T1000 (cell line): ENCODE results near the gene CELSR3.

Experiments used
- DNase-seq: peaks from one replicate; lab custom pipeline; 2025; ENCODE audit warnings: mixed read lengths; lab: John Stamatoyannopoulos, UW

The CELSR3 gene

GRCh38 chr3:48662145-48662752 lies 437 bp downstream of the CELSR3 start:
- no peak for DNase-seq

- peak; percentile 62 for DNase-seq
Measured at GRCh38 chr3:48661501-48662144, 1.1 kb downstream of the CELSR3 start.

GRCh38 chr3:48660800-48661400 lies 1.8 kb downstream of the CELSR3 start:
- DNase-seq = no peak

GRCh38 chr3:48656841-48657281 lies 5.8 kb downstream of the CELSR3 start:
- no peak for DNase-seq

GRCh38 chr3:48656061-48656840 lies 6.4 kb downstream of the CELSR3 start:
- DNase-seq = peak; percentile 79

GRCh38 chr3:48655606-48656005 lies 7.1 kb downstream of the CELSR3 start:
- no peak for DNase-seq

- DNase-seq = no peak
Measured at GRCh38 chr3:48655063-48655462, 7.6 kb downstream of the CELSR3 start.

GRCh38 chr3:48652923-48653715 lies 9.6 kb downstream of the CELSR3 start:
- DNase-seq = no peak

DNA sequence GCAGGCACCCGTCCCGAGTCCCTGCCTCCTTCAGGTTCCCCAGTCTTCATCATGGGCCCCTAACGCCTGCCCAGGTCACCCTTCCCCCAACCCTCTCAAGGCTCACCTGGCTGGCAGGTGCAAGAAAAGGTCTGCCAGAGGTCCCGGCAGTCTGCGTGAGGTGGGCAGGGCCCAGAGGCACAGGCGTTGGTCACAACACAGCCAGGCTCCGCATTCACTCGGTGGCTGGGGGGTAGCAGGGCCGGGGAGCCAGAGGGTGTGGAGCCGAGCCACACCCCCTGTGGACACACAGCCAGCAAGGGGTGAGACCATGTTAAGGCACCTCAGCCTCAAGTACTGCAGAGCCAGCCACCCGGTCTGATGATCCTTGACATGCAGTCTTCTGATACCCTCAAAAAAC lies 10.9 kb downstream of the CELSR3 start:
- no peak for DNase-seq

GRCh38 chr3:48650723-48651122 lies 12.0 kb downstream of the CELSR3 start:
- no peak for DNase-seq

DNA sequence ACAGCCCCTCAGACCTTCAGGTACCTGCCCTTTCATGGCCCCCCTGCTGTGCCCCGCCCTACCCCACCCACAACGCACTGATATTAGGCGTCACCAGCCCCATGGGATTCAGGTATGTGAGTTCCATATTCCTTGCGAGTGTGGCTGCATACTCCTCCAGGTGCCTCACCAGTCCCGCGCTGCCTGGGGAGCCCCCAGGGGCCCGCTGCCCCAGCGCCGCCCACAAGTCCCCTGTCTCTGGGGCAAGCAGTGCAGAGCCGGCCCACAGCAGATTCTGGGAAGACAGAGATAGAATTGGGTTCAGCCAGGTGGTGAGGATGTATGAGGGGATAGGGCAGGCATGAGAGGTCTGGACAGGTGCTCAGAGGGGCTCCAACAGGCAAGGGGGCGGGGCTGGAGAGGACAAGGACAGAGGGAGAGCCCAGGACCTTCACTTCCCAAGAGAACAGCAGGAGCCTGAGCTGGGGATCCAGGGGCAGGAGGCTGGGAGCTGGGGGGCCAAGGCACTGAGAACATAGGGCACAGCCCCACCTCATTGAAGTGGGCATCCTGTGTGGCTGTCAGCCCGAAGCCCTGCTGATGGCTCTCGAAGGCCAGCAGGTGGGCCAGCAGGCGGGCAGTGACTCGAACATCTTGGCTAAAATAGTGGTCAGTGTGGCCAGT lies 14.4 kb downstream of the CELSR3 start:
- DNase-seq = no peak

DNA sequence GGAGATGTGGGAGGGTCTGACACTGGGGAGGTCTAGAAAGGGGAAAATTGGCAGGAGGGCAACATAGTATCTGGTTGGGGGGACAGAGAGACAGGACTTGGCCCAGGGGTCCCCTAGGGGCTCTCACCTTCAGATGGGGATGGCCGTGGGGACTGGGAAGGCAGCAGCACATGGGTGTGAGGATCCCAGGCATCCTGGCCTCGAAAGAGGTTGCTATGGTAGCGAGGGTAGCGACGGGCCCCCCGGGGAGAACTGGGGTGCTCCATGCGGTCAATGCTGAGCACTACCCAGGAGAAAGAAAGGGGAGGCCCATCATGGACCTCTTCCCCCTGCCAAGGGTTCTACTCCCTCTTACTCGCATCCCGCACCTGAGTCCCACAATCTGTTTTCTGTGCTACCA lies 15.0 kb downstream of the CELSR3 start:
- no peak for DNase-seq

GRCh38 chr3:48644898-48645760 lies 17.6 kb downstream of the CELSR3 start:
- DNase-seq = no peak

DNA sequence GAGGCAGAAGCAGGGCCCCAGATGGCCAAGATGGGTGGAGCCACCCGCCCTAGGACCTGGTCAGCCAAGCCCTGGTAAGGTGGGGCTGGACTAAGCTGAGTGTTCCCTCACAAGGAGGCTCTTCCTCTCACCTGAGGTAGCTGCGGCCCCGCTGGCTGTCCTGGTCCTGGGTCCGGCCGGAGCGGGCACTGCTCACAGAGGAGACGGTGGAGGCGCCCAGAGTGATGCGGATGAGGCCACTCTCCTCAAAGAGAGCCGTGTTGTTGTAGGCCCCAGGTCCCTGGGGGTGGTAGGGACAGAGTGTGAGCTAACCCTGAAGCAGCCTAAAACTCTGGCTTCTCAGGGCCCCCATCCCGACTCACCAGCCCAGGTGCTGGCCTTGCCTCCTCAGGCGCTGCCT lies 20.1 kb downstream of the CELSR3 start:
- DNase-seq = no peak

- DNase-seq = no peak
Measured at GRCh38 chr3:48641396-48641795, 21.3 kb downstream of the CELSR3 start.

GRCh38 chr3:48639944-48640606 lies 22.6 kb downstream of the CELSR3 start:
- no peak for DNase-seq

DNA sequence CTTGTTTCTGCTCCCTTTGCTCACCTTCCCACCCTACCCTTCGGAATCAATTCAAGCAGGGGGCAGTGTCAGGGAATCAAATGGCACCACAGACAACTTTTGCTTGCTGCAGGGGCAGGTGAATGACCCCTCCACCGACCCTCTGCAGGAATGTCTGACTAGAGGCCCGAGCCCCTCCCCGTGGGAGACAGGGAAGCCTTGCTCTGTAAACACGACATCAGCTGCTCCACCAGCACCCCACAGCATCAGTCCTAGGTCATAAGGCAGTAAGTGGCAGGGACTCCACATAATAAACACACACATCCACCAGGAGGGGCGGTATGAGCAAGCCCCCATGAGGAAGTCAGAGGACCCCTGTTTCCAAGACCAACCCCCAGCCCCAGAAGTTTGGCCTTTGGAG lies 25.4 kb downstream of the CELSR3 start:
- no peak for DNase-seq

DNA sequence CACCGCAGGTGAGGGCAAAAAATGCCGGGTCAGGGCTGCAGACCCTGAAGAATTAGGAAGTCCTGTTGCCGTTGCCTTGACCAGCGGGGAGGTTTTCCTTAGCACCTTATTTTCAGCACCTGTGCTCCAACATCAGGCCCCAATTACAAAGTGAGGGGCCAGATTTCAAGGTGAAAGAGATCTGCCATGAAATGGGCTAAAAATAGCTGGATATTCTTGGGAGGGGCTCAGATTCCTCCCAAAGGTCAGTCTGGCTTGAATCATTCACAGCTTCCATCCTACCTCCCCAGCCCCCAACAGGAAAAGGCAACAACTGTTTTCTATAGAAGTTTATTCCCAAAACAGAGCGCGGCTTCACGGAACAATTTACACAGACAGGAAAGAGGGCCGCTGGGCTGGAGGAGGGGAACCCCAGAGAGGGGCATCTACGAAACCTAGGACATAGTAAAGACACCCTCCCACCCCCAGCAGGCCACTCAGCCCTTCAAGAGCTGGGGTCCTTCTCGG lies 26.5 kb downstream of the CELSR3 start:
- DNase-seq = no peak

DNA sequence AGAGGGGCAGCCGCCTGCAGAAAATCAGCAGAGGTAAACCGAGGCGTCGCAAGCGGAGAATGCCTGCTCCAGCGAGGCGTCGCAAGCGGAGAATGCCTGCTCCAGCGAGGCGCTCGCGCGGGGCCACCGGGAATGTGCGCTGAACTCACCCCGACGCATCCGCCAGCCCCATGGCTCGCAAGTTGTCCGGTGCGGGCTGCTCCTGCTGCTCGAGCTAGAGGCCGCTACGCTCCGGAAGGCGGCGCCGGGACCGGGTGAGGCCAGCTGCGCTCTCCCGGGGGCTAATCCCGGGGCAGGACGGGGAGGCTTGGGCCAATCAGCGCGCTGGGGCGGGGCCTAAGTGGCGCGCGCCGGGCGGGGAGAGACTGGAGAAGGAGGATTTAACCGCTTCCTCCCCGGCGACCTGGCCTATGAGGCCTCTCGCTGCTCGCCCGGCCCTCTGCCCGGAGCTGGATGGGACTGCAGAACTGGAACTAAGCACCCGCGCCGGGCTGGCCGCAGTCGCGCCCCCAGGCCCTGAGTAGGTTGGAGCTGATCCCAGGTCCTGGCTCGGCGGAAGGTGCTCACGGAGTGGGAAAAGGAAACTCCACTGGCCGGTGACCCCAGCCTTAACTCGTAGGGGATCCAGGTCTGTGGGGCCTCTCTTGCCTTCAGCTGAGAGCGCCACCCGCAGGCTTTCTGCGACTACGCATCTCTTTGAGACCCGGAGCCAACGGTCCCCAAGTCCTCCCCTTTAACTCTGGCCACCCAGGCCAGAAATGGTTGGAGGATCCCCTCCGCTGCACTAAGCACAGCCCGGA lies 27.3 kb downstream of the CELSR3 start, which contains the start of gene SLC26A6:
TSS of gene SLC26A6 (minus strand) at position 240 of the 800 bp plus-strand sequence. CDS start at position 172, 68 bp downstream.
- peak; percentile 95 for DNase-seq
